Bladder microvascular endothelial cell (primary cell): Measurements from ENCODE around the gene MKKS. TPM values are rescaled to one million over a fixed set of nuclear protein-coding genes. Genes with fewer than 3 reads are reported as not detected.

Experiments
- total RNA-seq: library from RNA; depleted of rRNA; stranded (reverse); fragments of >200 nt; gene quantifications from 2 replicates; pipeline ENCODE4 v1.2.3, GENCODE V29; 2014

The MKKS gene
- total RNA-seq = 3.7 and 8.9 TPM in 2 replicates

GRCh38 chr20:10433623-10434466, at the start of gene MKKS:
TSS of gene MKKS (minus strand) at chr20:10434222. CDS start at chr20:10413514, 20,708 bp downstream.

GRCh38 chr20:10434832-10435812, 1.1 kb upstream of the MKKS start, which contains the start of gene SLX4IP:
TSS of gene SLX4IP (plus strand) at chr20:10435305. CDS start at chr20:10458205, 22,900 bp downstream.

Other genes starting within 250 kb of the MKKS start
- 0.25 and 0.32 TPM in 2 replicates for gene SNAP25, start 215.4 kb downstream of the MKKS start, total RNA-seq
- gene SLX4IP, start 1.1 kb upstream of the MKKS start, total RNA-seq = 2.4 and 4.0 TPM in 2 replicates
- 55.4 and 512 TPM in 2 replicates for gene JAG1, start 239.8 kb upstream of the MKKS start, total RNA-seq